UCSD-AML1 (cell line): ENCODE data around the gene MIS12.
A peak's percentile ranks its signal among the peaks of the same experiment; 100 is the strongest.

Experiments used
- DNase-seq: peaks from one replicate; lab custom pipeline; 2025; ENCODE audit not compliant: unreplicated experiment; lab: John Stamatoyannopoulos, UW

The MIS12 gene

GRCh38 chr17:5499476-5500231 is 13.3 kb downstream of the MIS12 start:
- DNase-seq: no peak

- no peak for DNase-seq
Observed at GRCh38 chr17:5500247-5500588, 13.9 kb downstream of the MIS12 start.

GRCh38 chr17:5500589-5501391 is 14.4 kb downstream of the MIS12 start:
- DNase-seq: no peak

GRCh38 chr17:5501685-5502084 is 15.3 kb downstream of the MIS12 start:
- DNase-seq: no peak

- no peak for DNase-seq
Observed at GRCh38 chr17:5502552-5502951, 16.2 kb downstream of the MIS12 start.

- no peak for DNase-seq
Observed at GRCh38 chr17:5506307-5506706, 19.9 kb downstream of the MIS12 start.

GRCh38 chr17:5508810-5509209 is 22.4 kb downstream of the MIS12 start:
- no peak for DNase-seq

- no peak for DNase-seq
Observed at GRCh38 chr17:5509482-5509881, 23.1 kb downstream of the MIS12 start.

- DNase-seq: no peak
Observed at GRCh38 chr17:5510771-5511170, 24.4 kb downstream of the MIS12 start.

GRCh38 chr17:5511401-5512225 is 25.2 kb downstream of the MIS12 start:
- DNase-seq: no peak

- no peak for DNase-seq
Observed at GRCh38 chr17:5513628-5514027, 27.3 kb downstream of the MIS12 start.

- DNase-seq: no peak
Observed at GRCh38 chr17:5514976-5515375, 28.6 kb downstream of the MIS12 start.

- no peak for DNase-seq
Observed at GRCh38 chr17:5516060-5516792, 29.9 kb downstream of the MIS12 start.

- no peak for DNase-seq
Observed at GRCh38 chr17:5522476-5522875, 36.1 kb downstream of the MIS12 start.

GRCh38 chr17:5523249-5523648 is 36.9 kb downstream of the MIS12 start:
- DNase-seq: no peak

- DNase-seq: peak; percentile 58
Observed at GRCh38 chr17:5526821-5527598, 40.6 kb downstream of the MIS12 start.

- no peak for DNase-seq
Observed at GRCh38 chr17:5527601-5528250, 41.4 kb downstream of the MIS12 start.

GRCh38 chr17:5530265-5531084 is 44.1 kb downstream of the MIS12 start:
- no peak for DNase-seq

GRCh38 chr17:5531085-5531418 is 44.7 kb downstream of the MIS12 start:
- DNase-seq: no peak
